SIG-M5 treated with dmso at 0.1 percent for 504 hours (cell line): Measurements from ENCODE around the gene RXRA.
A peak's percentile ranks its signal among the peaks of the same experiment; 100 is the strongest.

ENCODE experiments used
- DNase-seq: peaks from one replicate; lab custom pipeline; 2025; ENCODE audit not compliant: unreplicated experiment; lab: John Stamatoyannopoulos, UW

Gene RXRA

DNA sequence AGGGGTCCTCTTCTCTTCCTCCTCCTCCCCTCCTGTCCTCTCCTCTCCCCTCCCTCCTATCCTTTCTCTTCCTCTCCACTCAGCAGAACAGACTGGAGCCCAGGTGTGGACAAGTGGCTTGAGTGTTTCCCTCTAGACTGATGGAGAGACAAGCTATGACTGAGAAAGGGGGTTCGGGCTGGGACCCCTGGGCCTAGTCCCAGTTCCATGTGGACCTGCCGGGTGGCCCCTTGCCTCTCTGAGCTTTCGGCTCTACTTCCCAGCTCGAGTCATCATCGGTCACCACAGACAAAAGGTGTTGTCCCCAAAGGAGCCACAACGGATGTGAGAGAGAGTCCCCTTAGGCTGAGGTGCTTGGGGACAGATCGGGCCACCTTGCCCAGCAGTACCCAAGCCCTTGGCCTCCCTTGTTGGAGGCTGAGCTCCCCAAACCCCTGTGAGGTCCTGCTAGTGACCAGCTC, 3.4 kb upstream of the RXRA start:
- DNase-seq = no peak

DNA sequence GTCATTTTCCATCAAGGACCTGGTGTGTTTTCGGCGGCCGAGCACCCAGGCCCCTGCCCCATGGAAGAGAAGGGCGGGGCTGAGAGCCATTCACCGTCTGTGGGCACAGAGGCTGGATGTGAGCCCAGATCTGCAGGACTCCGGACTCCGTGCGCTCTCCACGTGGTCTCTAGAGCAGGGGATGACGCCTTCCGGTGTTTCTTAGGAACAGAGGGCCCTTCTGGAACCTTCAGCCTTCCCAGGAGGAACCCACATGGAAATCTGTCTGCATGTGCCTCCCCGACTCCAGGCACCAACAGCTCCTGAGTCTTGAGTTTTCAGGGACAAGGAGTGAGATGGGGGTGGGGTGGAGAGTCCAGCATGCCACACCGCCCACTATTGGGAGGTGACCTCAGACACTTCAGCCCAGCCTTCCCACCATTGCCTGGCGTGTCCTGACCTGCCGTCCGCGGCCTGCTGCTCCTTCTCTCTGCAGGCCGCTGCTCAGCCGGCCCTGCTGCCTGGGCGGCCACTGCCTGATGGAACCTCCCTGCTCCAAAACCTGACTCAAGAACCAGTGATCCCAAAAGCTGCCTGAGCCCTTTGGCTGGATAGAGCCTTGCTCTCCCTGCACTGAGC, 2.4 kb upstream of the RXRA start:
- DNase-seq = no peak

DNA sequence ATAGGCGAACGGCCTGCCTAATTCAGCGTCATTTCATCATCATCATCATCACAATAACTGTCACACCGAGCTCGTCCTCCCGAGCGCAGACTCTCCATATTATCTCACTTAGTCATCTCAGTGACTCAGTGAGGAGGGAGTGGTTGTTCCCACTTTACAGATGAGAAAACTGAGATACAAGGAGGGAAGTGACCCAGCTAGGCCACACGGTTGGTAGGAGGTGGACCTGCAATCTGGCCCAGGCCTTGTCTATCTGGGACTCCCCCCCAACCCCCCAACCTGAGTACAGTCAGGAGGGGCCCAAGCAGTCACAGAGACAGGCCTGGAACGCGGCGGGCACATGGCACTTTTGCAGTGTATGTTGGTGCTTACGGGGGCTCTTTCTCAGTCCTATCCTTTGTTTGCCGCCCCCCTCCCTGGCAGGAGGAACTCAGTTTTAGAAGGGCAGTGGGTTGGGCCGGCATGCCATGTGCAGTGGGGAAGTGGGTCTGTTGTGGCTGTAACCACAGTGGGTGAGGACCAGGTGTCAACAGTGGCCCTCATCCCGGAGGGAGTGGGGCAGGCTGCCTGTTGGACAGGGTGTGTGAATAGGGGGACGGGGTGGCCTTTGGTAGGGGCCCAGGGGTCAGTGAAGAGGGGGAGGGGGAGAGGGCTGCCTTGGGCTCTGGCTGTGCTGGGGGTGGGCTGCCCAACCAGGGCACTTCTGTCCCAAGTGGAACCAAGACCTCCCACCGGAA, 1.7 kb upstream of the RXRA start:
- peak; percentile 41 for DNase-seq

- DNase-seq = no peak
Measured at GRCh38 chr9:134325096-134325812, 1.0 kb upstream of the RXRA start.

DNA sequence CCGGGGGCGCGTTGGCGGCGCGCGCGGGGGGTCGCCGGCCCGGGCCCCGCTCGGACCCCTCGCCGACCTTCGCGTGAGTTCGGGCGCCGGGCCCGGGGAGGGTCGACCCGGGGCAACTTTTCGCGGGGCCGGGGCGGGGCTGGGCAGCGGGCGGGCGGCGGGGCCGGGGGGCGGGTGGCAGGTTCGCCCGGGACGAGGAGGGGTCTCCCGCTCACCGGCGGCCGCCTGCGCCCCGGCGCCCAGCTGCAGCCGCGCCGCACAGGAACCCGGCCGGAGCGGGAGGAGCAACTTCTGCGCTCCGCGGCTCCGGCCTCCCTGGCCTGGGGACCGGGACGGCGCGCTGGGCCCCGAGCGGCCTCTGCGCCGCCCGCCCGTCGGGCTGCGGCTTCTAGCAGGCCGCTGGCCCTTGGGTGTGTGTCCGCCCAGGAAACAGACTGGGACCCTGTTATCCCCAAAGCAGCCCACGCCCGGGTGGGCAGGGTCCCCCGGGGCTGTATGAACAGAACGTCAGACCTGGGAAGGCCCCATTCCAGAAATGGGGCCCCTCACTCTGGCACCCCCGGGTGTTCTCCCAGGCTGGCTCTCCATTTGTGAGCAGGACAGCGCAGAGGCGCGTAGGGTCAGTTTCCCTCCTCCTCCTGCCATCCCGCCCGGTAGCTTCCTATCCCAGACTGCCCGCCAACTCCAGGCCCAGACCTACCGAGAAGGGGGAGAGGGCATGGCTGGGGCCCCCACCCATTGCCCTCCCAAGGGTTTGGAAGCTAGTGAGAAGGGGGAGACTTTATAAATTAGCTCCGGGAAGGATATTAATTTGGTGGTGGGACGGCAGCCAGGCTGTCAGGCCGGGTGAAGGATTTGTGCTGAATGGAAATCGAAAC, 708 bp downstream of the RXRA start:
- DNase-seq = no peak

- DNase-seq = no peak
Measured at GRCh38 chr9:134327671-134328231, 1.5 kb downstream of the RXRA start.

DNA sequence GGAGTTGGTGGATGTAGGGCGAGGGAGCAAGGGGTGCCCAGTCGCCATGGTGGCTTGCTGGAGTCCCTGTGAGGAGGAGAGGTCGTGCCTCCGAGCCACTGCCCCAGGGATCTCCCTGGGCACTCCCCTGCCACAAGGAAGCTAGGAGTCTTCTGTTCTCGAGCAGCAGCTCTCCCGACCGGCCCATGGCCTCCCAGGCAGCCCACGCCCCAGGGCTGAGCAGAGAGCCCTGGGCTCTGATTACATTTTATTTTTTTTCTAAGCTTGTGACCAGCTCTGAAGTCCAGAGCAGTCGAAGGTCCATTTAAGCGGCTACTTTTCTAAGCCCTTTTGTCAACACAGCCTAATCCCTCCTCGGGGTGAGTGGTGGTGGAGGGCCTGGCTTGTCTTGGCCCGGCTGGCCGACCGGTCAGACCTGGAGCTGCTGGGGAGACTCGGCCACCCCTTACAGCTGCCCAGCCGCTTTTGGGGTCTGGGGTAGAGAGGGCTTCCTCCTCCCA, 2.1 kb downstream of the RXRA start:
- no peak for DNase-seq

- DNase-seq = no peak
Measured at GRCh38 chr9:134328841-134329575, 2.8 kb downstream of the RXRA start.

DNA sequence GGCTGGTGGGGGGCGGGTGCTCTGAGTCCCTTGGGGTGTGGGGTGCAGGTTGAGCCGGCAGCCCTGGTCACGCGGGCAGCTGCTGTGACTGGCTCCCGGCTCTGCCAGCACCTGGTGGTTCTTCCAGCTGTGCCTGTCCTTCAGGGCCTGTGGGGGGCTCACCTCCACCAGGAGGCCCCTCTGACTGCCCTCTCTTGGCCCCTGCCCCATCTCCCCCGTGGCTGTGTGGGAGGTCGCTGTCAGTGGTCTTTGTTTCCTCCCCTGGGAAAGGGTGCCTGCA, 3.3 kb downstream of the RXRA start:
- DNase-seq = no peak

- no peak for DNase-seq
Measured at GRCh38 chr9:134329886-134330285, 3.6 kb downstream of the RXRA start.

DNA sequence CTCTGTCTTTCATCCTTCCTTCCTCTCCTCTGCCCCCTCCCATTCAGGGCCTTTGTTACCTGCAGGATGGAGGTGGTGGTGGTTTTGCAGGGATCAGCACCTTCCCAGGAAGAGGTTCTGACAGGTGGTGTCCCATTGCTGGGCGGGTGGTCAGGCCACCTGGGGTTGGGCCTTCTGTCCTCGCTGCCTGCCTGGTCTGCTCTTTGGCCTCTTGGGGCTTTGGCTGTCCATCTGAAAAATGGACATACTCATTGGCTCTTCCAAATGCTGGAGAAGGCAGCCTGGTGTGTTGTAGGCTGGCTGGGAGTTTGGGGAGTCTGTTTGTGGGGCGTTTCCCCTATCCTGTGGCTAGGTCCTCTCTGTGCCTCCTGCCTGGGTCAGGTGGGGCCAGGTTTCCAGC, 4.3 kb downstream of the RXRA start:
- DNase-seq = no peak

GRCh38 chr9:134331186-134332025, 5.2 kb downstream of the RXRA start:
- no peak for DNase-seq

- no peak for DNase-seq
Measured at GRCh38 chr9:134332266-134332665, 6.0 kb downstream of the RXRA start.

GRCh38 chr9:134332841-134333233, 6.6 kb downstream of the RXRA start:
- DNase-seq = no peak

DNA sequence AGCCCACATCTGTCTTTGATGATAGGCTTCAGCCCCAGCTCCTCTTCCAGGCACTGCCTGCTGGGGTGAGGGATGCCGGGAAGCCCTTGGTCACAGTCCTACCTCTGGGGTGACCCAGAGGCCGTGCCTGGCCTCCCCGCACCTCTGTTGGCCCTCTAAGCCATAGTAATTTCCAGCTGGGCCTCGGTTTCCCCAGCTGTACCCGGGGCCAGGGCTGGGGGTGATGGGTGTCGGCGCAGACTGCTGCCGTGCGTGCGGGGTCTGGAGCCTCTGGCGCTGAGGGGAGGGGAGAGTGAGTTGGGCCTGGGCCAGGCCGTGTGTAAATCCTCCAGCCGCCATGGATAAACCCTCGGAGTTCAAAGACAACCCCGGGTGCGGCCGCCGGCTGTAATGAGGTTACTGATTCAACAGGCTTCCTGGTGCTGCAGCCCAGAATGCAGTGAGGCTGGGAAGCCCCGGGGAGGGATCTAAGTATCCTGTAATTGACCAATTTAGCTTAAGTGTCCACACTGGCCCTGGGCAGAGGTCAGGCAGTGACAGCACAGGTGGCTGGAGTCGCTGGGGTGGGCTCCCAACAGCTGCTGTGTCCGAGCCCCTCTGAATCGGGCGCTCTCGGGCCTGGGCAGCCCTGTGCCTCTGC, 7.1 kb downstream of the RXRA start:
- DNase-seq = no peak

DNA sequence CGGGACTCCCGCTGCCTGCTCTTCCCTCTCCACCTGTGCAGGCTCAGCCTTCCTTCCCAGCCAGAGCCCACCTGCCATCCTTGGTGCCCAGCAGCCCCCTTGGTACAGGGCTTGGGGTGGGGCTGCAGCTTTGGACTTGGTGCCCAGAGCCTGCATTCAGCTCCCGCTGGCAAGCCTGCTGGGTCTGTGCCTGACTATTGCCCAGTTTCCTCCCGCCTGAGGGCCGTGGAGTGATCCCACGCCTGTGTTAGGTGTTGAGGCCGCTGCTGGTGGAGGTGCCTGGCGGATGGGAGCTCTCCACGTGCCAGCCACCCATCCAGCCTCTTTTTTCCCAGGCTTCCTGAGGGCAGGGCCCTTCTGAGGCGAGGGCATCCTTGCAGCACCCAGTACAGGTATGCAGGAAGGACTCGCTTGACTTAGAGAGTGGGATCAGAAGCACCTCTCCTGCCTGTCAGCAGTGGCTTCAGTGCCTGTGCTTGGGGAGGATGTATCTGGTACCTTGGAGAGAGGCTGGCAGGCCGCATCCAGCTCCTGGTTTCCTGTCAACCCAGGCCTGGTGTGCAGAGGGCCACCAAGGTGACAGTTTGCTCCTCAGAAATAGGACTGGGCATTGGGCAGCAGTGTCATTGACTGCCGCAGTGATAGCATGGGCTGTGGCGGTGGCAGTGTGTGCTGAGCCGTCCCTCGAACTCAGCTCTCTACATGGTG, 7.8 kb downstream of the RXRA start:
- DNase-seq = no peak

DNA sequence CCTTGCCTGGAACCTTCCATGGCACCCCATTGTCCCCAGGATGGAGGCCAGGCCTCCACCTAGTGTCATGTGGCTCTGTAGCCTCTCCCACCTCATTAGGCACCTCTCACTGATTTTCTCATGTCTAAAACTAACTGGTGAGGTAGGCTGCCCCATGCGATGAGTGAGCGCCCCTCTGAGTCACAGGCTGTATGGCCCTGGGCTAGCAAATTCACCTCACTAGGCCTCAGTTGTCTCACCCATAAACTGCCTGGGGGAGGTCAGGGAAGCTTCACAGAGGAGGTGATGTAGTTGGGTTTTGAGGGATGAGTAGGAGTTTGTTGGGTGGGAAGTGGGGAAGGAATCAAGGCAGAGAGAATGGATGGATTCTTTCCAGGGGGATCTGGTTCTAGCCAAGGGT, 8.8 kb downstream of the RXRA start:
- DNase-seq = no peak

DNA sequence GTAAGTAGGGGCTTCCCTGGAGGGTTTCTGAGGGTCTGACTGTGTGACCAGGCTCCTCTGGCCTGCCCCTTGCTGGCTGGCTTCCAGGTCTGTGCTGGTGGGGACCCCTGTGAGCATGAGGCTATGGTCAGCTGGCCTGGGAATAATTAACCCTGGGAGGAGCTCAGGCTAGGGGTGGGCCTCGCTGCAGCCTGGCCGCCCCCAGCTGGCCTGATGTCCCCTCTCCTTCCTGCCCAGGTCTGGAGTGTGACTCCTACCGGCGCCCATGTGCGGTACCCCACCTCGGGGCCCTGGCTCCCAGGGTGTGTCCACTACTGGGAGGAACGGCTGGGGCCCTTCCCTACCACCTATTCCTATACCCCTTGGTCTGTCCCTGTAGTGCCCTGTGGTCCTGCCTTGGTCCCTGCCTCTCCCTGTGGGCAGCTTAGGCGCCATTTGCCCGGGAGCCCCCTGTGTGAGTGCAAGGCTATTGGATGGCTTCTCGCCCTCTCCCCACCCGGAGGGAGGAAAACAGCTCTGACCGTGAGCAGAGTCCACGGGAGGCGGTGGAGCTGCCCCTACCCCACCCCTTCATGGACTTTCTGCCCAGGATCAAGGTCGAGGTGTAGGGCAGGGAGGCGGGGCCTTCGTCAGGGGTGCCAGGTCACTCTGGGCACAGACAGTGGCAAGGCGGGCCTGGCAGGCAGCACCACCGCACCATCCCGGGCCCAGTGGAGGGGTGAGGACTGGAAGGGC, 9.4 kb downstream of the RXRA start:
- DNase-seq = no peak
